ENCODE data around the gene STAG3.
"Not testable (repeated sequence)": the region's sequence is repeated elsewhere in the genome, so short reads cannot be mapped to it uniquely, and the experiment has no call there.

Gene STAG3

GRCh38 chr7:100257017-100257416 lies 79.3 kb downstream of the STAG3 start:
- no peak overlapping the region for H3K4me3 ChIP-seq (replicated peaks; ENCODE audit: low read depth, low read length)
- no peak for DNase-seq (ENCODE audit: low read depth)
- TF ChIP-seq CTCF (IDR thresholded peaks at IDR 0.05; ENCODE audit: low read length, missing control alignments), result no peak

- H3K4me3 ChIP-seq (replicated peaks; ENCODE audit: low read depth, low read length); DNase-seq (ENCODE audit: low read depth): not testable (repeated sequence)
Observed at GRCh38 chr7:100259984-100260383, 82.3 kb downstream of the STAG3 start.

DNA sequence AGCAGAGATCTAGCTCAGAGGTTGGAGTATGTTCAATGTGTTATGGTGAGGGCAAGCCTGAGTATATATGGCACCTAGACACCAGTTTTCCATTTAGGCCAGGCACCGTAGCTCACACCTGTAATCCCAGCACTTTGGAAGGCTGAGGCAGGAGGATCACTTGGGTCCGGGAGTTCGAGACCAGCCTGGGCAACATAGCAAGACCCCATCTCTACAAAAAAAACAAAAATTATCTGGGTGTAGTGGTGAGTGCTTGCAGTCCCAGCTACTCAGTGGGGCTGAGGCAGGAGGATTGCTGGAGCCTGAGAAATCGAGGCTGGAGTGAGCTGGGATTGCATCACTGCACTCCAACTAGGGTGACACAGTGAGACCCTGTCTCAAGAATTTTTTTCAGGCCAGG lies 85.2 kb downstream of the STAG3 start:
- DNase-seq (ENCODE audit: low read depth); H3K4me3 ChIP-seq (replicated peaks; ENCODE audit: low read depth, low read length): not testable (repeated sequence)
